Measurements from ENCODE around the gene FIBCD1.

Gene FIBCD1

DNA sequence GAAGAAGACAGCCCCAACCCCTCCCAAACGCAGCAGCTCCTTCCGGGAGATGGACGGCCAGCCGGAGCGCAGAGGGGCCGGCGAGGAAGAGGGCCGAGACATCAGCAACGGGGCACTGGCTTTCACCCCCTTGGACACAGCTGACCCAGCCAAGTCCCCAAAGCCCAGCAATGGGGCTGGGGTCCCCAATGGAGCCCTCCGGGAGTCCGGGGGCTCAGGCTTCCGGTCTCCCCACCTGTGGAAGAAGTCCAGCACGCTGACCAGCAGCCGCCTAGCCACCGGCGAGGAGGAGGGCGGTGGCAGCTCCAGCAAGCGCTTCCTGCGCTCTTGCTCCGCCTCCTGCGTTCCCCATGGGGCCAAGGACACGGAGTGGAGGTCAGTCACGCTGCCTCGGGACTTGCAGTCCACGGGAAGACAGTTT is 54.9 kb downstream of the FIBCD1 start:
- no peak overlapping the region for H3K4me3 ChIP-seq (ENCODE audit: low read depth, low read length)
- TF ChIP-seq, protein P1, sequence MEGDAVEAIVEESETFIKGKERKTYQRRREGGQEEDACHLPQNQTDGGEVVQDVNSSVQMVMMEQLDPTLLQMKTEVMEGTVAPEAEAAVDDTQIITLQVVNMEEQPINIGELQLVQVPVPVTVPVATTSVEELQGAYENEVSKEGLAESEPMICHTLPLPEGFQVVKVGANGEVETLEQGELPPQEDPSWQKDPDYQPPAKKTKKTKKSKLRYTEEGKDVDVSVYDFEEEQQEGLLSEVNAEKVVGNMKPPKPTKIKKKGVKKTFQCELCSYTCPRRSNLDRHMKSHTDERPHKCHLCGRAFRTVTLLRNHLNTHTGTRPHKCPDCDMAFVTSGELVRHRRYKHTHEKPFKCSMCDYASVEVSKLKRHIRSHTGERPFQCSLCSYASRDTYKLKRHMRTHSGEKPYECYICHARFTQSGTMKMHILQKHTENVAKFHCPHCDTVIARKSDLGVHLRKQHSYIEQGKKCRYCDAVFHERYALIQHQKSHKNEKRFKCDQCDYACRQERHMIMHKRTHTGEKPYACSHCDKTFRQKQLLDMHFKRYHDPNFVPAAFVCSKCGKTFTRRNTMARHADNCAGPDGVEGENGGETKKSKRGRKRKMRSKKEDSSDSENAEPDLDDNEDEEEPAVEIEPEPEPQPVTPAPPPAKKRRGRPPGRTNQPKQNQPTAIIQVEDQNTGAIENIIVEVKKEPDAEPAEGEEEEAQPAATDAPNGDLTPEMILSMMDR (IDR thresholded peaks at IDR 0.05; ENCODE audit: borderline replicate concordance, insufficient read depth, low read depth, low read length) = no peak

DNA sequence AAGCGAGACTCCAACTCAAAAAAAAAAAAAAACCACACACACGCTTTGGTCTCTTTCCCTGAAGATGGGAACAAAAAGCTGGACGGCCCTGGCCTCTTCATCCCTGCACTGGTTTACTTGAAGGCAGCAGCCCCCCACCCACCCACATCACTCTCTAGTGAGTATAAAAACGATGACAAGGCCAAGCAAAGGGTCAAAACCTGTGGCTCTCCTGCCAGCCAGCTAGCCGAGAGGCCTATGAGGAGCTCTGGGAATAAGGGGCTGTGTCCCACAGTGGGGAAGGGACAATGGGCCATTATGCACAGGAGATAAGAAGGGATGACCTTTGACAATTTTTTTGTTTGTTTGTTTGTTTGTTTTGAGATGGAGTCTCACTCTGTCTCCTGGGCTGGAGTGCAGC is 55.6 kb downstream of the FIBCD1 start:
- no peak overlapping the region for H3K4me3 ChIP-seq (ENCODE audit: low read depth, low read length)
- TF ChIP-seq, protein P1 (IDR thresholded peaks at IDR 0.05; ENCODE audit: borderline replicate concordance, insufficient read depth, low read depth, low read length) = no peak

DNA sequence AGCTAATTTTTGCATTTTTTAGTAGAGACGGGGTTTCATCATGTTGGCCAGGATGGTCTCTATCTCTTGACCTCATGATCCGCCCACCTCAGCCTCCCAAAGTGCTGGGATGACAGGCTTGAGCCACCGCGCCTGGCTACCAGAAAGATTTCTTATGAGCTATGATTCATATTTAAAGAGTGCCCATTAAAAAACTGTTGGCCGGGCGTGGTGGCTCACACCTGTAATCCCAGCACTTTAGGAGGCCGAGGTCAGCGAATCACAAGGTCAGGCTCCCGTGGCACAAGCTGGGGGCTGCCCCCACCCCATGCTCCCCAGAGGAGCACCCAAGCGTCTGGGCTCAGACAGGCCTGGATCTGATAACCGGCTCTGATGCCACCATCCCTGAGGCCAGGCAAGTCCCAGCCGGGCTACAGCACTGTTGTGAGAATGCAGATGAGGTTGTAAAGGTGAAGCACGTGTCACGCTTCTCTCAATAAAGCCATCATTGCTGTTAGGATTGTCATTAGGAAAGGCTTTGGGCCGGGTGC is 56.3 kb downstream of the FIBCD1 start:
- no peak overlapping the region for H3K4me3 ChIP-seq (ENCODE audit: low read depth, low read length)
- TF ChIP-seq, protein P1 (IDR thresholded peaks at IDR 0.05; ENCODE audit: borderline replicate concordance, insufficient read depth, low read depth, low read length) = no peak

DNA sequence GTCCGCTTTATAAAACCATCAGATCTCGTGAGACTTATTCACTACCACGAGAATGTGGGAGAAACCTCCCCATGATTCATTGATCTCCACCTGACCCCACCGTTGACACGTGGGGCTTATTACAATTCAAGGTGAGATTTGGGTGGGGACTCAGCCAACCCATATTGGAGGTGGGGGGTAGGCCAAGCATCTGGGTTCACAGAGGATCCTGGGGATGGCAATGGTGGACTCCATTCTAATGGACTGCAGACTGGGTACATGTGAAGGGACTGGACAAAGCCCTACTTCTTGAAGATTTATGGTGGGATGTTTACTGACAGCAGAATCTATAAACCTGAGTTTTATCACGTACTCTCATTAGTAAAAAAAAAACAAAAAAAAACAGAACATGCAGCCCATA is 57.5 kb downstream of the FIBCD1 start:
- TF ChIP-seq, protein P1 (IDR thresholded peaks at IDR 0.05; ENCODE audit: borderline replicate concordance, insufficient read depth, low read depth, low read length) = no peak
- no peak overlapping the region for H3K4me3 ChIP-seq (ENCODE audit: low read depth, low read length)

DNA sequence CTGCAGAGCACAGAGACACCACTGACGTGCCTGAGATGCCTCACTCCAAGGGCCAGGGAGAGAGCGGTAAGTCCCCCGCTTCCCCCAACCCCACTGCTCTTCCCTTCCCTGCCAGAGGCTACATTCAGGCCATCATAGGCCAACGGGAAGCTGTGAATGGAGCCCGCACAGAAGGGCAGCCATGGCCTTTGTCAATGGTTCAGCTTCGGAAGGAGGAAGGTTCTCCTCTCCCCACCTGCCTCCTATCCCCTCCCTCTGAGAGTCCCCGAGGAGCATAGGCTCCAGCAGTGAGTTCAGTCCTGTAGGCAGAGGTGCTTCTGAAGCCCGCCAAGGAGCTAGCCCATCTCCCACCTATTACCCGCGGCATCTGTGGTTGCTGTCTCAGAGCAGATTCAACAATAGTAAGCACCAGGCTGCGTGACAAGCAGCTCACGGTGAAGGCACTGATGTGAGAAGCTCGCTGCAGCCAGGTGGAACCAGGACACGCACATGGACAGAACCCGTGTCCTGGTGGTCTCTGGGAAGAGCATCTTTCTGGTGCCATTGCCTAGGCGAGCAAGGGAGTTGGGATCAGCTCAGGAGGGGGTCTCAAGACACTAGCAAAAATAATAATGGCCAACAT is 58.3 kb downstream of the FIBCD1 start:
- H3K4me3 ChIP-seq (ENCODE audit: low read depth, low read length) = no peak overlapping the region
- TF ChIP-seq, protein P1 (IDR thresholded peaks at IDR 0.05; ENCODE audit: borderline replicate concordance, insufficient read depth, low read depth, low read length) = no peak

DNA sequence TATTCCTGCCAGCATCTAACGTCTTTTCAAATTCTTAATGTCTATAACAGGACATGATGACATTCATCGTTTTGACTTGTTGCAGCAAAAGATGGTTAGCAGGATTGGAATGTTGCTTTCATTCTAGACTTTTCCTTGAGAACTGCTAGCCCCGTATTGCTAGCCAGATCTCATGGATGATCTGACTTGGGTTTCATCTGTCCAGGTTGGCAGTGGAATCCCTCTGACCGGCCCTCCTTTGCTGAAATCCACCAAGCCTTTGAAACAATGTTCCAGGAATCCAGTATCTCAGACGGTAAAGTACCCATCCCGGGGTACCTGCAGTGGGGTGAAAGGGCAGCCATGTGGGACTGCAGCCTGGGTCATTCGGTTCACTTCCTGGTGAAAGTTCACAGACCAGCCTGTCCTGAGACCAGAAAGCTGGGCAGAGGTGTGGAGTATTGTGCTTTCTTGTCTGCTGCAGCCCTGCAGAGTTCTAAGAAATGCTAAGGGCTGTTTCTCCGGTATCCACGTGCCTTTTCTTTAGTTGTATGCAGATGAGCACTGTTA is 59.1 kb downstream of the FIBCD1 start:
- no peak overlapping the region for H3K4me3 ChIP-seq (ENCODE audit: low read depth, low read length)
- TF ChIP-seq, protein P1 (IDR thresholded peaks at IDR 0.05; ENCODE audit: borderline replicate concordance, insufficient read depth, low read depth, low read length) = no peak

DNA sequence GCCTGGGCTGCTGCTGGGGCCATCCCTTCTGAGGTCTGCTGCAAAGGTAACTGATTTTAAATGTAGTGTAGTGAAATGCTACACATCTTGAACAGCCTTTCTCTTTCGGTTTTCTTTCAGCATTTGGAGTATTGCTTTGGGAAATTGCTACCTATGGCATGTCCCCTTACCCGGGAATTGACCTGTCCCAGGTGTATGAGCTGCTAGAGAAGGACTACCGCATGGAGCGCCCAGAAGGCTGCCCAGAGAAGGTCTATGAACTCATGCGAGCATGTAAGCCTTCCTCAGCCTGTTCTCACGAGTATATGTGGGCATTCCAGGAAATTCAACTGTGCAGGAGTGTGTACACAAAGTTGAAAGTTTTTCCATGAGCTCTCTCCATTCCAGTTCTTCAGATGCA is 60.8 kb downstream of the FIBCD1 start:
- TF ChIP-seq, protein P1 (IDR thresholded peaks at IDR 0.05; ENCODE audit: borderline replicate concordance, insufficient read depth, low read depth, low read length) = no peak
- H3K4me3 ChIP-seq (ENCODE audit: low read depth, low read length) = no peak overlapping the region
